WTC11 (cell line): ENCODE data around the gene DOCK1.

Source experiments
- ATF2 ChIP-seq: sonication (generic); formaldehyde crosslinking; IDR thresholded peaks from 2 replicates; pipeline ENCODE4 v1.8.1; 2022; ENCODE audit warnings: low read depth, missing genetic modification reagents, borderline replicate concordance
- CBFB ChIP-seq: sonication (generic); formaldehyde crosslinking; IDR thresholded peaks from 2 replicates; pipeline ENCODE4 v1.8.1; 2022; ENCODE audit warnings: mild to moderate bottlenecking, low read depth, missing genetic modification reagents
- CTCF ChIP-seq: fragments of 200-600 bp; IDR thresholded peaks from 2 replicates; pipeline ENCODE4 v1.8.0; 2022; ENCODE audit warnings: antibody characterized with exemption
- HMGA2 ChIP-seq: fragments of 250-450 bp; sonication (Bioruptor Pico); IDR thresholded peaks from 2 replicates; pipeline ENCODE4 v1.4.0; 2021; ENCODE audit warnings: mild to moderate bottlenecking, moderate library complexity
- JUN ChIP-seq: sonication (generic); formaldehyde crosslinking; IDR thresholded peaks from 2 replicates; pipeline ENCODE4 v1.8.0; 2023; ENCODE audit warnings: mild to moderate bottlenecking, missing genetic modification reagents
- KAT7 ChIP-seq: sonication (generic); formaldehyde crosslinking; IDR thresholded peaks from 2 replicates; pipeline ENCODE4 v1.8.1; 2023; ENCODE audit warnings: missing genetic modification reagents, mild to moderate bottlenecking, borderline replicate concordance
- NFYB ChIP-seq: sonication (generic); formaldehyde crosslinking; conservative IDR thresholded peaks from 2 replicates; pipeline ENCODE4 v1.8.0; 2022; ENCODE audit warnings: low read depth, missing genetic modification reagents
- NR1H2 ChIP-seq: sonication (generic); formaldehyde crosslinking; IDR thresholded peaks from 2 replicates; pipeline ENCODE4 v1.9.0; 2021; ENCODE audit warnings: mild to moderate bottlenecking, moderate library complexity, missing genetic modification reagents
- SMAD3 ChIP-seq: sonication (generic); formaldehyde crosslinking; IDR thresholded peaks from 2 replicates; pipeline ENCODE4 v1.8.0; 2022; ENCODE audit warnings: missing genetic modification reagents, mild to moderate bottlenecking, borderline replicate concordance
- SMAD4 ChIP-seq: sonication (generic); formaldehyde crosslinking; IDR thresholded peaks from 2 replicates; pipeline ENCODE4 v1.8.0; 2022; ENCODE audit warnings: mild to moderate bottlenecking, missing genetic modification reagents
- SP1 ChIP-seq: sonication (generic); formaldehyde crosslinking; conservative IDR thresholded peaks from 2 replicates; pipeline ENCODE4 v1.8.1; 2022; ENCODE audit warnings: missing genetic modification reagents
- TEAD4 ChIP-seq: sonication (generic); formaldehyde crosslinking; IDR thresholded peaks from 2 replicates; pipeline ENCODE4 v1.8.0; 2022; ENCODE audit warnings: mild to moderate bottlenecking, missing genetic modification reagents
- ZBTB21 ChIP-seq: sonication (generic); formaldehyde crosslinking; IDR thresholded peaks from 2 replicates; pipeline ENCODE4 v1.8.1; 2023; ENCODE audit warnings: mild to moderate bottlenecking, missing genetic modification reagents, borderline replicate concordance

GRCh38 chr10:126892226-126893175 is 12.7 kb upstream of the DOCK1 start:
- TF ChIP-seq CTCF: no peak
- TF ChIP-seq ATF2 (CRISPR knock-in tag): no peak
- no peak for TF ChIP-seq KAT7 (CRISPR knock-in tag)
- TF ChIP-seq NFYB (CRISPR knock-in tag): no peak
- TF ChIP-seq ZBTB21 (CRISPR knock-in tag): no peak
- TF ChIP-seq NR1H2 (CRISPR knock-in tag): no peak
- TF ChIP-seq TEAD4: no peak
- no peak for TF ChIP-seq CBFB (CRISPR knock-in tag)
- TF ChIP-seq SP1 (CRISPR knock-in tag): no peak
- TF ChIP-seq JUN (CRISPR knock-in tag): no peak
- no peak for TF ChIP-seq SMAD4 (CRISPR knock-in tag)
- no peak for TF ChIP-seq SMAD3 (CRISPR knock-in tag)
- no peak for TF ChIP-seq HMGA2 (CRISPR knock-in tag)
